Measurements from ENCODE around the gene ZNF566.

The ZNF566 gene

DNA sequence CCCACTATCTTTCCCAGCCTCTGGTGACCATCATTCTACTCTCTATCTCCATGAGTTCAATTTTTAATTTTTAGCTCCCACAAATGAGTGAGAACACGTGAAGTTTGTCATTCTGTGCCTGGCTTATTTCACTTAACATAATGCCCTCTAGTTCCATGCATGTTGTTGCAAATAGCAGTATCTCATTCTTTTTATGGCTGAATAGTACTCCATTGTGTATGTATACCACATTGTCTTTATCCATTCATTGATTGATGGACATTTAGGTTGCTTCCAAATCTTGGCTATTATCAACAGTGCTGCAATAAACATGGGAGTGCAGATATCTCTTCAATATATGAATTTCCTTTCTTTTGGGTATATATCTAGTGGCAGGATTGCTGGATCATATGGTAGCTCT, 48.0 kb downstream of the ZNF566 start:
- DNase-seq (ENCODE audit: low spot score), result no peak

DNA sequence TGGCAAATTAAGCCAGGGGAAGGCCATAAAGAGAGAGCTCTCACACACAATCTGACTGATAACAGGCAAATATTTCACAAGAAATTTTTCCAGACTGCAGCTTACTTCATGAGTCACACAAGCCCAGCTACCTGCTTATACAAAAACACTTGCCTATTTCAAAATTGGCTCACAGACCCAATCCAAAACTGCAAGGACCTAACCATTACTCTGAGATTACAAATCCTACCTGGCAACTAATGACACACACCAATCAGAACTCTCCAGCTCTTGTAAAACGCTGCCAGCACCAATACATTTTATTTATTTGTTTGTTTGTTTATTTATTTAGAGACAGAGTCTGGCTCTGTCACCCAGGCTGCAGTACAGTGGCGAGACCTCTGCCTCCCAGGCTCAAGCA, 52.8 kb downstream of the ZNF566 start:
- no peak for DNase-seq (ENCODE audit: low spot score)

DNA sequence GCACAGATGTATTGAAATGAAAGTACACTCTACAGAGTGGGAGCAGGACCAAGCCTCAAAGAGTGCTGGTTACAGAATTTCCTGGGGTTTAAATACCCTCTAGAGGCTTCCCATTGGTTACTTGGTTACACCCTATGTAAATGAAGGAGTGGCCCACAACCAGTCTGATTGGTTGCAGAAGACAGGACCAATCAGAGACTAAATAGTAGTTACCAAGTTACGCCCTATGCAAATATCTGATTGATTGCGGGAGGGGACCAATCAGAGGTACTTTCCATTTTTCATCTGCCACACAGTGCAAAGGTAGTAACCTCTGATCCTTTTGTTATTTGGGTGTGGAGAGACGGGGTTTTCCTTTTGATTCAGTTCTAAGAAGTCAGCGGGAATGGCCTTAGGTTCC, 65.4 kb downstream of the ZNF566 start:
- DNase-seq (ENCODE audit: low spot score), result no peak

DNA sequence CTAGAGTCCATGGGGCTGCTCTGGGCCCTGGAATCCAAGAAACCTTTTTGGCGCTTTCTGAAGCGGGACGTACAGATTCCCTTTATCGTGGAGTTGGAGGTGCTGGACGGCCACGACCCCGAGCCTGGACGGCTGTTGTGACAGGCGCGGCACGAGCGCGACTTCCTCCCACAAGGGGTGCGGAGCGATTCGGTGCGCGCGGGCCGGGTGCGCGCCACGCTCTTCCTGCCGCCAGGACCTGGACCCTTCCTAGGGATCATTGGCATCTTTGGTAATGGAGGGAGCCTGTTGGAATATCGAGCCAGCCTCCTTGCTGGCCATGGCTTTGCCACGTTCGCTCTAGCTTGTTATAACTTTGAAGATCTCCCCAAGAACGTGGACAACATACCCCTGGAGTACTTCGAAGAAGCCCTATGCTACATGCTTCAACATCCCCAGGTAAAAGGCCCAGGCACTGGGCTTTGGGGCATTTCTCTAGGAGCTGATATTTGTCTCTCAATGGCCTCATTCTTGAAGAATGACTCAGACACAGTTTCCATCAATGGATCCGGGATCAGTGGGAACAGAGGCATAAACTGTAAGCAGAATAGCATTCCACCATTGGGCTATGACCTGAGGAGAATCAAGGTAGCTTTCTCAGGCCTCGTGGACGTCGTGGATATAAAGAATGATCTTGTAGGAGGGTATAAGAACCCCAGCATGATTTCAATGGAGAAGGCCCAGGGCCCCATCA, 67.4 kb downstream of the ZNF566 start:
- DNase-seq (ENCODE audit: low spot score), result no peak

DNA sequence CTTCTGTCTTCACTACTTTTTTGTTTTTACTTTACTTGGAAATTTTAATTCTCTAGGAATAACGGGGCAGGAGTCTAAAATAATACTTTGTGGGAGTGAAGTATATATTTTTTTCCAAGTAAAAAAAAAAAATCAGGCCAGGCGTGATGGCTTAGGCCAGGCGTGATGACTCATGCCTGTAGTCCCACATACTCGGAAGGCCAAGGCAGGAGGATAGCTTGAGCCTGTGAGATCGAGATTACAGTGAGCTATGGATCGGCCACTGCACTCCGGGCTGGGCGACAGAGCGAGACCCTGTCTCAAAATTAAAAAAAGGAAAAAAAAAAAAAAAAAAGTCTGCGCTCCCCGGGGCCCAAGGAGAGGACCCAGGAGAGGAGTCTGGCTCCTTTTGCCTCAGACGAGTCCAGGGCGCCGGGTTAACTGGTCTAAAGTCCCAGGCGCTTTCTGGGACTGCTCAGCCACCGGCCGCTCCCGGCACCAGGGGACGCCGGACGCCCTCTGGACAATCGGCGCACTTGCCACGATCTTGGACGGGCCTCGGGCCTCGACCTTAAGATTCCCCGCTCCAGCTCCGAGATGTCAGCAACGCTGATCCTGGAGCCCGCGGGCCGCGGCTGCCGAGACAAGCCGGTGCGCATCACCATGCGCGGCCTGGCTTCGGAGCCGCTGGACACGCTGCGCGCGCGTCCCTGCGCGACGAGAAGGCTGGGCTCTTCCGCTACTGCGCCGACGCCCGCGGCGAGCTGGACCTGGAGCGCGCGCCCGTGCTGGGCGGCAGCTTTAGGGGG, 68.2 kb downstream of the ZNF566 start:
- no peak for DNase-seq (ENCODE audit: low spot score)

DNA sequence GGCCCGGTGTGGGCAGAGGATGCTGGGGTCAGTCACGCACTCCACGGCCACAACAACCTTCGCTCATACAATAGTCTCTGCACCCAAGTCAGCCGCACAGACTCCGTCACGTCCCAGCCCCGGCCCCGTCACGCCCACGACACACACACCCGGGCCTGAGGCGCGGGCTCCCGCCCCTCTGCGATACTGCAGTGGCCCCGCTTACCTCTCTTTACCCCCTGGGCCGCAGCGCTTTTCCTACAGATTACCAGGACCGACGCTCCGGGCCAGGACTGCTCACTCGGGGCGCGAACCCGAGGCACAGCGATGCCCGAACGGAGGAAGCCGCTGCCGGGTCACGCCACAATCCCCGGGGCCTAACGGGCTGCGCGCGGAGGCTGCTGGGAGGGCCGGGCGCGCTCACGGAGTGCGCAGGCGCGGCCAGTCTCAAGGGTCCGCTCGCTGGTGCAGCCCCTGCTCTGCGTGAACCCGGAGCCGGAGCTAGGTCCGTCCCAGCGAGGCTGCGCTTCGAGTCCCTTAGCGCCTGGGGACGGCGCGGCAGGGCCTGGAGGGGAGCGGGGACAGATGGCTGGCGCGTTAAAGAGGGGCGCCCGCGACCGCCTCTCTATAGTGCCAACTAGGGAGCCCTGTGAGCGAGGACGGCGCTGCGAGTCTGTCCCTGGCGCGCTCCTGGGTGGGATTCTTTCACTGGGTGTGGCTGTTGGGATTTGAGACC, 70.9 kb downstream of the ZNF566 start, which contains the start of gene ZFP82:
TSS of gene ZFP82 (minus strand) at position 358 of the 715 bp plus-strand sequence. CDS start 8,855 bp downstream, outside the sequence.
- DNase-seq (ENCODE audit: low spot score), result peak; percentile 64

DNA sequence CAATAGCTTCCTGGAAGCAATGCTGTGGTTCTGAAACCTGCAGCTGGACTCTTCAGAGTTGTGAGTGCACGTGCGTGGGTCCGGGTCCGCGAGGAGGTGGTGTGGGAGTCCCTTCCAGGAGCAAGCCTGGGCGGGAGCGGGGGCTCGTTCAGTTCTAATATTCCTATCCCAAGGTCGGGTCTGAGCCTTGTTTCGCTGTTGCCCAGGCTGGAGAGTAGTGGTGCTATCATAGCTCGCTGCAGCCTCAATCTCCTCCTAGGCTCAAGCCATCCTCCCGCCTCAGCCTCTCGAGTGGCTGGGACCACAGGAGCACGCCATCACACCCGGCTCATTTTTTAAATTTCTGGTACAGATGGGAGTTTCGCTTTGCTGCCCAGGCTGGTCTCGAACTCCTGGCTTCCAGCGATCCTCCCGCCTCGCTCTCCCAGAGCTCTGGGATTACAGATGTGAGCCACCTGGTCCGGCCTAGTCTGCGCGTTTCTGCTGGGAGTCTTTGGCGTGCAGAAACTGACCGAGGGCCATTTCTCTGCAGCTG, 71.5 kb downstream of the ZNF566 start:
- DNase-seq (ENCODE audit: low spot score), result no peak

DNA sequence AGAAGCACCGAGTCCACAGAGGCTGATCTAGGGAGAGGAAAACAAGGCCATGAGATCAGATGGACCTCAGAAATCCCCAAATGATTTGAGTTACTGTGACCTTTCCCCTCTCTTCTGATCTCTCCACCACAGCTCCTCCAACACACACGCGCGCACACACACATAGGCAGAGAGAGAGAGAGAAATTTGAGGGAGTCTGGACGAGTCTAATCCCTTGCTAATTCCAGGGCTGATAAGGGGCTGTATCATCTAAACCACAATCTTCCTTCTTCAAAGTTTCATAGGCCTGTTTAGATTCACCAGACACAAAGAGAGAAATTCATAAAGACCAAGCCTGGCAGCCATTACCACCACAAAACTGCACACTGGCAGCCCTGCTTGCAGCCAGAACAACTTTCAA, 79.5 kb downstream of the ZNF566 start:
- DNase-seq (ENCODE audit: low spot score), result no peak

DNA sequence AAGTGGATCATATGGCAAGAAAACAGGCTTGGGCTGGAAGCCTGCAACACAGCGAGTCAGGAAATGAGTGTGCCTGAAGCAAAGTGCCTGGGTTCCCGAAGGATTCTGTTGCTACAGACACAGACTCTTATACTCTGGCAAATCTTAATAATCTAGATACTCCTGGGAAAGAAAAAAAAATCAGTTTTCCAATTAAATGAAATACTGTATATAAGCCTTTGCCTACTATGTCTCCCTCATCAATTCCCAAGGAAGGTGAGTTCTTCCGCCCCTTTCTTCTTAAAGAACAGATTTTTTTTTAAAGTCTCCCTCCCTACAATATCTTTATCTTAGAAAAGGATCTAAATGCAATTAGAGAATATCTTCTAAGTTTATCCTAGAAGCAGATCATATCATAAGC, 81.3 kb downstream of the ZNF566 start:
- no peak for DNase-seq (ENCODE audit: low spot score)

DNA sequence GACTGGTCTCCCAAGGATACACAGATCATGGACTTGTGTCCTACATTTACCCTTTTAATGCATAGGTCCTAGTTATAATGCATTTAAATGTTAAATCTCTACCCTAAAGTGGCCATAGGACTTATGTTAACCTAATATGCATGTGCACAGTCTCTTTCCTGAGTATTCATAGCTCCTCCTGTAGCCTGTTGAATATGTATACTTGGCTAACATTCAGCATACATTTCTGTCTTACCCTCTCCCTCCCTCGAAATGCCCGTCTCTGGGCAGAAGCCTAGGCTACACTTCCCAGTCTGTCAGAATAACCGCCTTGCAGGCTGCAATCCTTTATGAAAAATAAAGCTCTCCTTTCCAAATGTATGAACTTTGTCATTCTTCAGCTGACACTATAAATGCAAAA, 84.9 kb downstream of the ZNF566 start:
- DNase-seq (ENCODE audit: low spot score), result no peak

DNA sequence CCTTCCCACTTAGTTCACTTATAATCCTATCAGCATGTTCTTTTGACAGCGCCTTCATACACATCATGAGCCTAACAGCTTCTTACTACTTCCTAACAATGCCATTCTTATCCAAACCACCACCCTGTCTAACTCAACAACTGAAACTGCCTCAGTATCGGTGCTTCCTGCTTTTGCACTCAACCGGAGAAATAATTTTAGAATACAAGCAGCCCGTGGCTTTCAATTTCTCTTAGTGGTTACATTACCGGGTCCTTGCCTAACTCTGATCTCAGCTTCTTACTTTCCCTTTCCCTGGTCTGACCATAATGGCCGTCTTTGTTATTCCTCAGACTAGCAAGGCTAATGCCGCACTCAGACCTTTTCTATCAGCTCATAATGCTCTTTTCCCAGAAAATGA, 87.9 kb downstream of the ZNF566 start:
- DNase-seq (ENCODE audit: low spot score), result no peak

DNA sequence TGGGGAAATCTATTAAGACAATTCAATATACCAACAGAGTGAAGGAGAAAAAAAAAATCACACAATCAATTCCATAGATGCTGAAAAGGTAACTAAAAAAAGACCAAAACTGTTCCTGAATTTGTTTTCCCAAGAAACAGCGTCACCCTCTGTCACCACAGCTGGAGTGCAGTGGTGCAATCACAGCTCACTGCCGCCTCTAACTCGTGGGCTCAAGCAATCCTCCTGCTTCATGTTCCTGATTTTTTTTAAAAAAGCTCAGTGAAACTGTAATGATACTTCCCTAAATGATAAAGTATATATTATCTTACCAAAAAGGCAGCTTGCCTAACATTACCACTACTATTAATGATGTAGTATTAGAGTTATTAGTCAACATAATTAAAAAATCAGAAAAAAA, 90.8 kb downstream of the ZNF566 start:
- DNase-seq (ENCODE audit: low spot score), result no peak
